Activated CD4-positive, alpha-beta T cell treated with anti-CD3 and anti-CD28 coated beads, Interleukin-2, amount 10 ng/mL, durations not matched to agents 7 days and 5 days (primary cell): ENCODE data around the gene MED16. TPM values are rescaled to one million over a fixed set of nuclear protein-coding genes. Genes with fewer than 3 reads are reported as not detected.
A peak's percentile ranks its signal among the peaks of the same experiment; 100 is the strongest.
"Not testable (repeated sequence)": the region's sequence is repeated elsewhere in the genome, so short reads cannot be mapped to it uniquely, and the experiment has no call there.

Experiments used
- CTCF ChIA-PET: fragments of 350-600 bp; sonication (Branson Sonifier 250); formaldehyde crosslinking; loops from one replicate; lab custom pipeline; 2021; ENCODE audit warnings: antibody characterized with exemption; lab: Charles Lee
- POLR2A ChIA-PET: fragments of 350-600 bp; sonication (Branson Sonifier 250); formaldehyde crosslinking; loops from one replicate; lab custom pipeline; 2021; ENCODE audit warnings: antibody characterized with exemption; lab: Charles Lee
- DNase-seq: peaks from one replicate; pipeline ENCODE4 v3.0.0-alpha.2; 2020
- H3K27ac Mint-ChIP-seq: one replicate; pipeline ENCODE4 v1.8.0; 2021; ENCODE audit warnings: mild to moderate bottlenecking, moderate library complexity, mixed read lengths
- H3K27me3 Mint-ChIP-seq: one replicate; pipeline ENCODE4 v1.8.0; 2021; ENCODE audit warnings: mixed read lengths
- H3K36me3 Mint-ChIP-seq: one replicate; pipeline ENCODE4 v1.8.0; 2021; ENCODE audit warnings: low read depth, mixed read lengths
- H3K4me1 Mint-ChIP-seq: one replicate; pipeline ENCODE4 v1.8.0; 2021; ENCODE audit warnings: mixed read lengths
- H3K4me3 Mint-ChIP-seq: one replicate; pipeline ENCODE4 v1.8.0; 2021; ENCODE audit warnings: mild to moderate bottlenecking, moderate library complexity, mixed read lengths
- H3K9me3 Mint-ChIP-seq: one replicate; pipeline ENCODE4 v1.8.0; 2021; ENCODE audit warnings: mixed read lengths
- total RNA-seq, 2 experiments: library from RNA; stranded (reverse); gene quantifications; one replicate each; pipeline ENCODE4 v1.2.3, GENCODE V29; 2021

The MED16 gene
- total RNA-seq, 2 experiments from 2014 or later = 72.5 to 88.1 TPM

GRCh38 chr19:877992-878660 lies 14.9 kb downstream of the MED16 start:
- CTCF ChIA-PET = interaction anchor here (1.3 to 1.8 kb wide), 2 partner anchors 13 to 15 kb away, joined by 3 to 6 read pairs; no protein-coding TSS in a partner anchor
- H3K4me1 Mint-ChIP-seq, H3K27me3 Mint-ChIP-seq, H3K9me3 Mint-ChIP-seq, H3K36me3 Mint-ChIP-seq, POLR2A ChIA-PET, DNase-seq, H3K4me3 Mint-ChIP-seq: not testable (repeated sequence)
- H3K27ac Mint-ChIP-seq = peak overlapping the region; percentile 19

DNA sequence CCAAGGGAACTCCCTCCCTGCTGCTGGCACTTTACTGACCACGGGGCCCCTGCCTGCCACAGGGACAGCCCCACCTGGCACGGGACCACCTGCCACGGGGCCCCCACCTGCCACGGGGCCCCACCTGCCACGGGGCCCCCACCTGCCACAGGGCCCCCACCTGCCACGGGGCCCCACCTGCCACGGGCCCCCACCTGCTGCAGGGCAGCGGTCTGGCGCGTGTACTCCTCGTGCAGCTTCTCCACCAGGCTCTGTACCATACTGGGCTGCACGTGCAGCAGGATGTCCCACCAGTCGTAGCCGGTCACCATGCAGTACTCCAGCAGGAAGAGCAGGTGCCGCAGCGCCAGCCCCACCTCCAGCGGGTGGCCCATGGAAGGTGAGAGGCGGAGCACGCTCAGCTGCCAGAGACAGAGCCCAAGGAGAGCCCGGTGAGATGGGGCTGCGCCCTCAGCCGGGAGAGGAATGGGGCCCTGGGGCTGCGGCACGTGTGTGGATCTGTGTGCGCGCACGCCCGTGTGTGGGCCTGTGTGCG lies 16.1 kb downstream of the MED16 start:
- ChIA-PET POLR2A (no interaction called here), CTCF (no interaction called here)
- peaks cover 7% of the 10 kb centered on the region for H3K36me3 Mint-ChIP-seq
- DNase-seq = no peak
- no peak overlapping the region for H3K27ac Mint-ChIP-seq
- H3K4me1 Mint-ChIP-seq = peaks cover 12% of the 10 kb centered on the region
- H3K27me3 Mint-ChIP-seq = no peaks in the 10 kb centered on the region
- no peaks in the 10 kb centered on the region for H3K9me3 Mint-ChIP-seq
- H3K4me3 Mint-ChIP-seq = no peak overlapping the region

GRCh38 chr19:876089-876488 lies 16.9 kb downstream of the MED16 start:
- Mint-ChIP-seq H3K27me3 (no peaks in the 10 kb centered on the region), H3K9me3 (no peaks in the 10 kb centered on the region), H3K36me3 (peaks cover 9% of the 10 kb centered on the region), H3K27ac (no peak overlapping the region), H3K4me3 (no peak overlapping the region), H3K4me1 (peaks cover 14% of the 10 kb centered on the region)
- ChIA-PET POLR2A (no interaction called here), CTCF (interaction anchor here (1.3 kb wide), 1 partner anchor 33 kb away, joined by 4 read pairs; no protein-coding TSS in a partner anchor)
- no peak for DNase-seq

DNA sequence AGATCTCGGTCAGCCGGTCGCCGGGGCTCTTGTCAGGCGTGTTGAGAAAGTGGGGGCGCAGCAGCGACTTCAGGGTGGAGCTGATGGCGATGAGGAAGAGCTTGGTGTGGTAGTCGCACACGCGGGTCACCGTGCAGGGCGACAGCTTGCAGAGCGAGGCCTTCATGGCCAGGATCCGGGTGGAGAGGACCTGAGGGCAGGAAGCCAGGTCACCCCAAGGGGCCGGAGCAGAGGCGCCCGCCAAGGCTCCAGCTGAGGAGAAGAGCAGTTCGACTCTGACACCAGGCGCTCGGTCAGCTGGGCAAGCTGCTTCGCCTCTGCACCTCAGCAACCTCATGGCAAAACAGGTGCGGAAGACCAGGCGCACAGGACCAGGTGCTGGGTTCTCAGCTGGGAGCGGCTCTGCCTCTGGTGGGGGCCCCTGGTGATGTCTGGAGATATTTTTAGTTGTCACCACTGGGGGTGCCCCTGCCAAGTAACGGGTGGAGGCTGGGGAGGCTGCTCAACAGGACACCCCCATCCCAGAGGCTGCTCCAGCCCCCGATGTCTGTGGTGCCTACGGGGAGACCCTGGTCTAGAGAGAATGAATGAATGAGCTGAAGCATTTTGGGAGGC lies 17.6 kb downstream of the MED16 start:
- H3K27ac Mint-ChIP-seq = no peak overlapping the region
- H3K4me3 Mint-ChIP-seq = no peak overlapping the region
- no peaks in the 10 kb centered on the region for H3K27me3 Mint-ChIP-seq
- CTCF ChIA-PET = interaction anchor here (0.6 to 2.4 kb wide), 7 partner anchors 12 to 167 kb away, joined by 3 to 8 read pairs (median 3); partner anchors contain the start of genes MED16, PALM, RNU6-9 and WDR18
- peaks cover 11% of the 10 kb centered on the region for H3K36me3 Mint-ChIP-seq
- no peaks in the 10 kb centered on the region for H3K9me3 Mint-ChIP-seq
- peaks cover 14% of the 10 kb centered on the region for H3K4me1 Mint-ChIP-seq
- POLR2A ChIA-PET = no interaction called here
- no peak for DNase-seq

- Mint-ChIP-seq H3K27me3 (no peaks in the 10 kb centered on the region), H3K4me1 (peaks cover 14% of the 10 kb centered on the region), H3K9me3 (no peaks in the 10 kb centered on the region), H3K36me3 (peaks cover 18% of the 10 kb centered on the region), H3K4me3 (no peak overlapping the region), H3K27ac (no peak overlapping the region)
- DNase-seq = no peak
- CTCF ChIA-PET = interaction anchor here (1.0 to 2.4 kb wide), 3 partner anchors 10 to 111 kb away, joined by 4 to 8 read pairs (median 7); partner anchors contain the start of gene WDR18
- POLR2A ChIA-PET = no interaction called here
Measured at GRCh38 chr19:873561-874041, 19.4 kb downstream of the MED16 start.

DNA sequence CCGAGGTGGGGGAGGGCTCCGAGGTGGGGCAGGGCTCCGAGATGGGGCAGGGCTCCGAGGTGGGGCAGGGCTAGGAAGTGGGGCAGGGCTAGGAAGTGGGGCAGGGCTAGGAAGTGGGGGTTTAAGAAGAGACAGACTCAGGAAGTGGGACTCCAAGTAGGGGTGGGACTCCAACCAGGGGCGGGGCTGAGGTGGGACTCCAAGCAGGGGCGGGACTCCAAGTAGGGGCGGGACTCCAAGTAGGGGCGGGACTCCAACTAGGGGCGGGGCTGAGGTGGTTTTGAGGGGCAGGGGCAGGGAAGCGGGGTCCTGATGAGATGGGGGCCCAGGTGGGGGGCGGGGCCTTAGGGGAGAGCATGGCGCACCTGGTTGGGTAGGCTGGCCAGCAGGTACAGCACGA lies 19.9 kb downstream of the MED16 start:
- H3K9me3 Mint-ChIP-seq = no peaks in the 10 kb centered on the region
- no peak overlapping the region for H3K4me3 Mint-ChIP-seq
- ChIA-PET CTCF (interaction anchor here (2.3 to 2.4 kb wide), 2 partner anchors 10 to 111 kb away, joined by 8 read pairs; partner anchors contain the start of gene WDR18), POLR2A (interaction anchor here (0.5 kb wide), 1 partner anchor 525 kb away, joined by 3 read pairs; no protein-coding TSS in a partner anchor)
- peak overlapping the region; percentile 71 for H3K27ac Mint-ChIP-seq
- peak; percentile 90 for DNase-seq
- H3K4me1 Mint-ChIP-seq = peaks cover 14% of the 10 kb centered on the region
- no peaks in the 10 kb centered on the region for H3K27me3 Mint-ChIP-seq
- peaks cover 19% of the 10 kb centered on the region for H3K36me3 Mint-ChIP-seq

DNA sequence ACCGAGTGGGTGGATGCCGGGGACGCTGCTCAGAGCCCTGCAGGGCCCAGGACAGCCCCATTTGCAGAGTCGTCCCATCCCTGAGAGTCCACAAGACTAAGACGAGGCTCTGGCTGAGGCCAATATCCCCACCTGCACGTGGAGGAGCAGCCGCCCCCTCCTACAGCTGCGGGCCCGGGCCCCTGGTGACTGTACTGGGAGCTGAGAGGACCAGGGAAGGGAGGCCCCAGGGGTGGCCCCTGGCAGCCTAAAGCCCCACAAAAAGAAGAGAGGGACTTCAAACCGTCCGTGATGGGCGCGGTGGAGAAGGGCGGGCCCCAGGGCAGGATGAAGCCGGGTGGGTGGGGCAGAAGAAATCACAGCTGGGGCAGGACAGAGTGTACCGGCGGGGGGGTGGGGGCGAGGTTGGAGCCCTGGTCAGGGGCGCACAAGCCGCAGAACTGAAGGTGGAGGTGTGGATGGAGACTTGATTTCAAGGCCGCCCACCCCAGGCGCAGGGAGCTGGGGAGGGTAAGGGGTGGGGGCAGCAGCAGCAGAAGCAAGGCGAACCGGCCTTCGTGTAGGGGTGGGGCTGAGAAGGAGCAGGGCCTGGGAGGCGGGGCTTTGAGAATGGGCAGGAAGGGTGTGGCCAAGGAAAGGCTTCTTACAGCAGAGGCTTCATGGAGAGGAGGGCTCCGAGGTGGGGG lies 20.6 kb downstream of the MED16 start:
- Mint-ChIP-seq H3K4me3 (peak overlapping the region; percentile 67), H3K27me3 (no peaks in the 10 kb centered on the region), H3K4me1 (peaks cover 14% of the 10 kb centered on the region), H3K9me3 (no peaks in the 10 kb centered on the region), H3K27ac (peak overlapping the region; percentile 93), H3K36me3 (peaks cover 22% of the 10 kb centered on the region)
- ChIA-PET CTCF (interaction anchor here (0.6 to 2.3 kb wide), 2 partner anchors 9 to 103 kb away, joined by 3 to 8 read pairs; no protein-coding TSS in a partner anchor), POLR2A (interaction anchor here (0.5 kb wide), 1 partner anchor 525 kb away, joined by 3 read pairs; no protein-coding TSS in a partner anchor)
- DNase-seq = peak; percentile 93

DNA sequence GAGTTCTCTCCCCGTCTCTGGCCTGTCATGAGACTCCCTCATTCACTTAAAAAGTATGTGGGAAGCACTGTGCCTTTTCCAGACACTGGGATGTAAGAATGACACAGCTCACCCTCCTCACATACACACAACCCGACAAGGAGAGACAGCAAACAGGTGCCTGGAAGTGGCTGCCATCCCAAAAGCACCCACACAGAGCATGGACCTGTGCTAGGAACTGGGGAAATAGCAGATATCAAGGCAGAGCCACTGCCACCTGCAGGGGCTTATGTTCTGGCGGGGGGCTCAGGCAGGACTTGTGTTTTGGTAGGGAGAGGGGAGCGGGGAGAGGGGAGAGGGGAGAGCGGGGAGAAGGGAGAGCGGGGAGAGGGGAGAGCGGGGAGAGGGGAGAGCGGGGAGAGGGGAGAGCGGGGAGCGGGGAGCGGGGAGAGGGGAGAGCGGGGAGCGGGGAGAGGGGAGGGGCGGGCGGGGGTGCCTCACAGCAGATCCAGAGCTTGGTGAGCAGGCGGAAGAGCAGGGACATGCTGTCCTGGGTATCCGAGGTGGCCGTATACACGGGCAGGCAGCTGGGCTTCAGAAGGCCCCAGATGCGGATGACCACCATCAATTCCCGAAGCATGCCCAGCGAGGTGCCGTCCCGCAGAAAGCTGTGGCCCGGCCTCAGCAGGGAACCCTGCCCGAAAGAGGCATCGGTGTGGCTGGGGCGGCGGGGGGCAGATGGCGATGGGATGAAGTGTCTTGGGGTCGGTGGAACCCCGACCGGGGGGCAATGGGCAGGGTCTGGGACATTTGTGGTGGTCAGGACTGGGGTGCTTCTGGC lies 21.3 kb downstream of the MED16 start:
- H3K4me3 Mint-ChIP-seq = no peak overlapping the region
- ChIA-PET CTCF (interaction anchor here (0.6 to 2.3 kb wide), 2 partner anchors 8 to 102 kb away, joined by 3 to 8 read pairs; no protein-coding TSS in a partner anchor), POLR2A (no interaction called here)
- peaks cover 13% of the 10 kb centered on the region for H3K4me1 Mint-ChIP-seq
- no peaks in the 10 kb centered on the region for H3K9me3 Mint-ChIP-seq
- H3K36me3 Mint-ChIP-seq = peaks cover 22% of the 10 kb centered on the region
- DNase-seq = no peak
- peak overlapping the region; percentile 93 for H3K27ac Mint-ChIP-seq
- H3K27me3 Mint-ChIP-seq = no peaks in the 10 kb centered on the region

DNA sequence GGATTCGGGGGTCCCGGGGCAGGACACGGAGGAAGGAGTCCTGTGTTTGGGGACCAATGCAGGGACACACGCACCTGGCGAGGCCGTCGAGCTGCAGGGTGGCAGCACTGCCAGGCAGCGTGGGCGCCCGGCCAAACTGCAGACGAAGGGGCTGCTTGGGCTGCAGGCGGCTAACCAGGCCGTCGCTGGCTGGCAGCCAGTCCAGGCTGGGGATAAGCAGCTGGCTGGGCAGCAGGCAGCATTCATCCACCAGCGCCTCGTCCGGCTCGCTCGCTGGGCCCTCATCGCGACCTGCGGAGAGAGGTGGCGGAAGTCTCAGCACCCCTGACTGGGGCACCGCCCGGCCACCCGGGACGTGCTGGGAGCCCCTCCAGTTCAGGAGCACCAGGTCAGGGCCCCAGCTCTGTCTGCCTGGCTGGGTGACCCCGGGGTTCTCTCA lies 22.0 kb downstream of the MED16 start:
- Mint-ChIP-seq H3K36me3 (peaks cover 22% of the 10 kb centered on the region), H3K27me3 (no peaks in the 10 kb centered on the region), H3K9me3 (no peaks in the 10 kb centered on the region), H3K4me1 (peaks cover 13% of the 10 kb centered on the region), H3K4me3 (no peak overlapping the region), H3K27ac (no peak overlapping the region)
- ChIA-PET CTCF (interaction anchor here (2.3 kb wide), 1 partner anchor 8 kb away, joined by 8 read pairs; no protein-coding TSS in a partner anchor), POLR2A (no interaction called here)
- DNase-seq = no peak

DNA sequence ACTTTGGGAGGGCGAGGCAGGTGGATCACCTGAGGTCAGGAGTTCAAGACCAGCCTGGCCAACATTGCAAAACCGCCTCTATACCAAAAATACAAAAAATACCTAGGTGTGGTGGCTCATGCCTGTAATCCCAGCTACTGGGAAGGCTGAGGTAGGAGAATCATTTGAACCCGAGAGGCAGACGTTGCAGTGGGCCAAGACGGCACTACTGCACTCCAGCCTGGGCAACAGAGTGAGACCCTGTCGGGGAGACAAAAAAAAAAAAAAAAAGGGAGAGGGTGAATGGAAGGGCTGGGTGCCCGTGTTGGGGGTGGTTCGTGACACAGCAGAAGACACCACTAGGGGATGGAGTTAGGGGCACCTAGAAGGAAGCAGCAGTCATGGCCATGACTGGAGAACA lies 22.7 kb downstream of the MED16 start:
- ChIA-PET CTCF (no interaction called here), POLR2A (no interaction called here)
- H3K27ac Mint-ChIP-seq = peak overlapping the region; percentile 78
- H3K36me3 Mint-ChIP-seq = peaks cover 22% of the 10 kb centered on the region
- peaks cover 13% of the 10 kb centered on the region for H3K4me1 Mint-ChIP-seq
- no peaks in the 10 kb centered on the region for H3K9me3 Mint-ChIP-seq
- no peak for DNase-seq
- no peaks in the 10 kb centered on the region for H3K27me3 Mint-ChIP-seq
- no peak overlapping the region for H3K4me3 Mint-ChIP-seq

DNA sequence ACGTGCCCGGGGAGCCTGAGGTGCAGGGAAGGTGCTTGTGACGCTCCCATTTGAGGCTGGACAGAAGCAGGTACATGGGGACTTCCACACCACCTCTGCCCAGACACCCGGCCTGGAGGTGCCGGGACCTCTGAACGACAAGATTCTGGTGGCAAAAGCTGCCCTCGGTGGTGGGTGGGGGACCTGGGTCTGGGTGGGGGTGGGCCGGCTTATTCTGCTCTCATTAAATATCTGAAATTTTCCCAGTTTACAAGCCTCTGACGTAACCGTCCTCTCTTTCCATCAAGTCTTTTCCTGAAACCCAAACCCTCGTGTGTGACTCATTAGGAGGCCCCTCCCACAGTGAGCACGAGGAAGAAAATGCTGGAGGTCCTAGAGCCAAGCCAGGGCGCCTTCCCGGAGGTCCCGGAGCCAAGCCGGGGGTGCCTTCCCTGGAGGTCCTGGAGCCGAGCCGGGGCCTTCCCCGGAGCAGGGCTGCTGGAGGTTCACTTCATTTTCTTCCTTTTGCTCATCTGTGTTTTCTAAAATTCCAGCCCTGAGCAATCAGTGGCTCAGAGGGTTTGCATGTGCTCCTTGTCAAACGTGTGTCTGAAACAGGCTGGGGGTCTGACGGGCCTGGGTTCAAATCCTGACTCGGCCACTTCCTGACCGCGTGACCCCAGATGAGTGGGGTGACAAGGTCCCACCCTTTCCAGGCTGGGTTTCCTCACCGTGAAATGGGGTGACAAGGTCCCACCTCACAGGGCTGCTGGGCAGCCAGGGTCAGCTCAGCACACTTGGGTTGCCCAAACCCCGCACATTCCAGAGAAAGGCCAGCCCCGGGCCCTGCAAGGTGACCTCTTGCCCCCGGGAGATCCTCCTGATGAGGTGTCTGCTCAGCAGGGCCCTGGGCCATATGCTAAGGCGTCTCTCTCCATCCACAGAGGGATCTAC lies 23.5 kb downstream of the MED16 start:
- no peaks in the 10 kb centered on the region for H3K27me3 Mint-ChIP-seq
- peaks cover 22% of the 10 kb centered on the region for H3K36me3 Mint-ChIP-seq
- DNase-seq = no peak
- POLR2A ChIA-PET = no interaction called here
- peaks cover 13% of the 10 kb centered on the region for H3K4me1 Mint-ChIP-seq
- peak overlapping the region; percentile 64 for H3K27ac Mint-ChIP-seq
- no peak overlapping the region for H3K4me3 Mint-ChIP-seq
- CTCF ChIA-PET = no interaction called here
- no peaks in the 10 kb centered on the region for H3K9me3 Mint-ChIP-seq
